ENCODE results near the gene IFNG-AS1. TPM values are rescaled to one million over a fixed set of nuclear protein-coding genes. Genes with fewer than 3 reads are reported as not detected.

The IFNG-AS1 gene
- polyA plus RNA-seq (ENCODE audit: insufficient read length in 10 of 10), result under 1 TPM in 9 of 10 donors, not detected in 1; 0.08 to 0.76 (median 0.59) TPM
- long read RNA-seq, donor 1, result 0 reads
- long read RNA-seq, donor 2, result 0 reads
- long read RNA-seq, donor 3, result 0 reads
- long read RNA-seq, donor 4, result 0 reads
- long read RNA-seq, donor 5, result 0 reads
- long read RNA-seq, donor 6, result 0 reads
- long read RNA-seq, donor 7, result 0 reads
- long read RNA-seq, donor 8, result 0 reads
- long read RNA-seq, donor 9, result 0 reads

DNA sequence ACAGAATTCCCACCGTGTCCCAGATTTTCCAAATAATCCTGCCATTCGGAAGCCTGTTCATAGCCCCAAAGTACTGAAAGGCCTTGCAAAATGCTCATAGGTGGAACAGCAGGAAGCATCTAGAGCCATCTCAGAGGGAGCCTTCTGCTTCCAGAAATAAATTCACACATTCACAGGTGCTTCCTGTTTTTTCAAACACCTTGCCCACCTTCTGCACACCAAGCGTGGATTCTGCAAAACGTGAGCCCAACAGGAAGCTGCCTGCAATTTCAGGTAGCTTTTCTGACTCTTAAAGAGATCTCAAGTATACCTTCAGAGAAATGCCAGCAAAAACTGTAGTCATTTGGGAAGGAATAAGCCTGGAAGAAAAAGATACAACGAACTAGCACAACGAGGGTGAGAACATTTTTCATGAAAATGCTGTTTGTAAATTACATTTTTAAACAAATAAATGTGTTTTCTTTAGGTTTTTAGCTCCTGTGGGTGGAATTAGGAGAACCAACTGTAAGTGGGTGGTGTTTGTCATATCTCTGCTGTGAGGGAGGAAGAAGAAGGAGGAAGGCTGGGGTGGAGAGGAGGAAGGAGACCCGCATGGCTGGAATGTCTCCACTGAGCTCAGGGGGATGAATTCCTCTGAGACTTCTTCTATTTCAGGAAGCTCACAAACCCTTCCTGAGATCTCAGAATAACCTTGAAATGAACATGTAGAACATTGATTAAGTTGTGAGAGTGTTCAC is at the start of gene IFNG-AS1:
Gene IFNG-AS1 (plus strand): TSS at position 264 of the 737 bp plus-strand sequence.
- DNase-seq, result no peak

DNA sequence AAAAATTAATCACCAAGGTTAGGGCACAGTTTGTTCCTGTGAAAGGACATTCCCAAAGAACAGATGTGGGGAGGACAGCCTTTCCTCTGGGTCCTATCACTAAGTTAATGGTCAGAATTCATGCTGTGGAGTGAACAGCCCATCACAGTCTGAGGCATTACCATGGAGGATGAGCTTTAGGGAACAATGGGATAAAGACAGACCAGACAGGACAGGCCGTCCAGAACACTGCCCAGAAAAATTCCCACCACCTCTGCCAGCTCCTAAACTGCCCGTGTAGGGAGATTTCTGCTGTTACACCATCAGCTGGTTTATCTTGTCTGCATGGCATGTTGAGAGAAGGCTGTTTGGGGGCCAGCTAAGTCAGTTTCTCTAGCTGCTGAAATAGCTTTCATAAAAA is 49.6 kb upstream of the IFNG-AS1 start:
- peak in 1 of 3 donors; percentile 30 for DNase-seq

DNA sequence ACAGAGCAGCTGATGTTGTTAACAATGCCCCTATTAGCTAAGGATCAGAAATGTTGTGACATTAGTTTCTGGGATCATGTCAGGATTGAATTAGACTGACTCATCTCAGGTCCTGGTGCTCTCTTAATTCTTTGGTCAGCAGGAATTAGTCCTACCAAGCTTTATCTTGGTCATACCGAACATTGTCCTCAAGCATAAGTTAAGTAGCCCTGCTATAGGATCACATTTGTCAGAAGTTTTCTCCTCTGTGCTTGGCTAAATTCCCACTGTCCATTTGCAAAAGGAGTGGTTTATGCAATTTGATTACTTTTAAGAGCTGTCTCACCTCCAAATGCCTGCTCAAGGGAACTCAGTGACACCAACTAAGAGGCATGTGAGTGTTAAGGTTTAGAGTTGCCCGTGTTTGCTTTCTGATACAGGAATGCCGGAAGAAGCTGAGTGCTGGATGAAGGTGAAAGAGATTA is 48.4 kb upstream of the IFNG-AS1 start:
- peak in 1 of 3 donors; percentile 9 for DNase-seq

DNA sequence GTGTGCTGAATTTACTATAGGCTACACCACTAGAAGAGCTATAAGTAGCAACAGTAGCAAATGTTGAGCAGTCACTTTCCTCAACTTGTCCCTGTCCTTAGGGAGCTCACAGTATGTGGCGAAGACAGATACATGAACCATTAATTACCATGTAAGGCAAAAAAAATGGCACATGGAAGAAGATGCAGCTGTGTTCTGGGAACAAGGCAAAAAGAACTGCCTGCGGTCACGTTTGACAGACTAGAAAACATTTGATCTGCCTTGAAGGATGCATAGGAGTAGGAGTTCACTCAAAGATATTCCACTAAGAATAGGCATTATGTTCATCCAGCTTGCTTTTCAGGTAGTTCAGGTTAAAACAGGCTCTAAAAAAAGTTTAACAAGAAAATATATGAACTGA is 46.5 kb upstream of the IFNG-AS1 start:
- peak in 1 of 3 donors; percentile 41 for DNase-seq

DNA sequence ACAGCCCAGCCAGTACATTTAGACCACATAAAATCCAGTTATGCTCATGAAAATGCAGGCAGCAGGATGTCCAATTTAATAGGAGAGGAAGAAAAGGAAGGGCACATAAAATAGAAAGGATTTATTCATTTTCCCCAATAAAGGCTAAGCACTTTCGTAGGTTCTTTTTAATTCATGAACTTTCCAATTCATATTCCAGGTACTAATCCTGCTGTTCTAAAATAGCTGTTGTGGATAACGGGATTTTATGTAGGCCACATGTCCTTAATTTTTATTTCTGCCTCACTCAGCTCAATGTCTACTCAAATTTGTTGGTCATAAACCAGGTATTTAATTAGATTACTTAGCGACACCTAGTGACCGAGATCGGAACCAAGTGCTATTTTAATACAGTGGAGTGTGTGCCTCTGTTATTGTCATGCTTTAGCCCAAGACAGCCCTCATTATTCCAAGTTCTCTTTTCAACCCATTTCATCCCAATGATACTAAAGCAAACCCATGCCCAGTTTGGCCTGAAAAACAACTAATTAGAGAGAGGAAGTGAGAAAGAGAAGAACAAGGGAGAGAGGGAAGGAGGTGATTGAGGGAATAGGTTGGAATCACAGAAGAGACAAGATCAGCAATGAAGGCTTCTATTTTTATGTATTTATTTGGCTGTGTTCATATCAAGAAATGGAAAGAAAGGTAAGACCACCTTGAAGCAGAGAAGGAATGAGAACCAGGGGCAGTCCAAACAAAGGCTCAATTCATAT is 45.9 kb upstream of the IFNG-AS1 start:
- DNase-seq, result peak; percentile 82 to 90 (median 85)

DNA sequence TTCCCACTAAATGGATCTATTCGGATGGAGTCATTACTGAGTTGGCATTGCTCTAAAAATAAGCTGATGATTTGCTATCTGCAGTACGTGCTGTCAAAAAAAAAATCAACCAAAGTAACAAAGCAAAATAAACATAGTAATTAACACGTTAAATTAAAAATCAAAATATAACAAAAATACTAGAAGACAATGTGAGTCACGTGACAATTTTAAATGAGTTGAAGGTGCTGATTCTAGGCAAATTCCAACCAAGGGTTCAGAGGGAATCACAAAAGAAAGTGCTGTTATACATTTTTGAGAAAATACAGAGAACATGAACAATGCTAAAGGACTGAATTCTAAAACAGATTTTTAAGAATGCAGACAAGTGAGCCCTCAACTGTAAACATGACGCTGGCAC is 45.2 kb upstream of the IFNG-AS1 start:
- DNase-seq, result no peak

DNA sequence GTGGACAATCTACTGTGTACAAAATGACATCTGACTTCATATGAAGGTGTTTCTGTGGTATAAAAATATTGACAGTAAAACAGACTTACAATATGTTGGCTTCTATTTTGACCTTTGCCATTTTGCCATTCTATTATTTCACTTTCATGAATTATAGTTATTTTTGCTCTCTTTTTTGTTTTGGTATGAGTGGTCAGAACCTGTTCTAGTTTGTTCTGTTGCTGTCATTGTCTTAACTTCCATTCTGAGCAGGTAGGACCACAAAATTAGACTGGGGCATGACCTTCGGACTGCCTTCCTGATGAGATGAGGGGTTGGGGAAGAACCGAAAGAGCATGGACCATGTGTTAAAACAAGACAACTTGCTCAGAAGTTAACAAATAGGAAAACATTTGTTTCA is 36.5 kb upstream of the IFNG-AS1 start:
- DNase-seq, result no peak

DNA sequence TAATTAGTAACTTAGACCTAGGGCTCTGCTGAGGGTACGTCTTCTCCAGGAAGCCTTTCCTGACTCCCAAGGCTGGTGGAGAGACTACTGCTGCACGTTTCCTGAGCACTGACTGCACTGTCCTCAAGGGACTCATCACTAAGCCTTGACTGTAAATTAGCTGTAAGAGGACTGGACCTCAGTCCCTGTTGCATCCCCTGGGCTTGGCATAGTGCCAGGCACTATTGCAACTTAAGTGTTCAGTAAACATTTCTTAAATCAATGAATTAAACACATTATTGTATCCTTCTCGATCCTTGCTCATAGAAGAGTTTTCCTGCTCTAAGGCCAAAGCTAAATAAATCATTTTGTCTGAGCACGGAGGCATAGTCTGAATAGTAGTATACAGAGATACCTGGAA is 31.9 kb upstream of the IFNG-AS1 start:
- DNase-seq, result peak in 1 of 3 donors; percentile 17

DNA sequence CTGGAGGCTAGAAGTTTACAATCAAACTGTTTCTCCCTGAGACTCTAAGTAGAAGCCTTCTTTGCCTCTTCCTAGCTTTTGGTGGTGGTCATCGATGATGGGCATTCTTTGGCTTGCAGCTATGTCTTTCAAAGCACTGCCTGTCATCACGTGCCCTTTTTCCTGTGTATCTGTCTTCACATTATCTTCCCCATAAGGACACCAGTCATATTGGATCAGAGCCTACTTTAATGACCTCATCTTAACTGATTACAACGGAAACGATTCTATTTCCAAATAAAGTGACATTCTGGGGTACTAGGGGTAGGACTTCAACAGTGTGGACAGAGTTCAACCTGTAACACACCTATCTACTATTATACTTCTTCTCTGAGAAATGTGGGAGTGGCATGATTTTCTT is 31.1 kb upstream of the IFNG-AS1 start:
- no peak for DNase-seq

DNA sequence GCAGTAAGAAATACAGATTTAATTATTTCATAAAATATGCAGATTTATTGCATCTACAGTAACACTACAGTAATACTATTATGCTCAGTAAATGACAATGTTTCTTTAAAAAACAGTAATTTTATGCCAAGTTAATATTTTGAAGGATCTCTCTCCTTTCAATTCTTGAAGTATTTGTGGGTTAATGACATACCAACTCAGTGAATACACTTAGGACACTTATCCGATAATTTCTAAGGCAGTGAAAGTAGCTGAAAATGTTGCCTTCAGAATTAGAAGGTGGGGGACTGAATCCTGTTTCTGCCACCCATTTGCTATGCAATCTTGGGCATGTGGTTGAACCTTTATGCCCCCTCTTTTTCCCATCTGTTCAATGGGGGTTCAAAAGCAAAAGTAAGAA is 24.8 kb upstream of the IFNG-AS1 start:
- no peak for DNase-seq

DNA sequence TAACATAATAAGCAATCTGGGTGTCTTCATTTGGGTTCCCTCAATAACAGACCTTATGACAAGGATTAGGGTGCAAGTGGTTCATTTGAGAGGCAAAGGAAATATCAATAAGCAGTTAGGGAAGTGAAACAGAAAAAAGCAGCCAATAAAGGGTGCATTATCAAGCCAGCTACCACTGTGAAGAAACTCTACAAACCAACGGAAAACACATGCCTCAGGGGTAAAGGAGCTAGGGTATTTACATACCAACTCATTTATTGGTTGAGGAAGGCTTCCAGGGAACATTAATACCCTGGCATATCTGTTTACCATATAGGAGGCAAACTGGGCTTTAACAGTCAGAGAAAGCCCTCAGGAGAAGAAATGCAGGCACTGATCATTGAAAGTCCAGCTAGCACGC is 22.7 kb upstream of the IFNG-AS1 start:
- no peak for DNase-seq

DNA sequence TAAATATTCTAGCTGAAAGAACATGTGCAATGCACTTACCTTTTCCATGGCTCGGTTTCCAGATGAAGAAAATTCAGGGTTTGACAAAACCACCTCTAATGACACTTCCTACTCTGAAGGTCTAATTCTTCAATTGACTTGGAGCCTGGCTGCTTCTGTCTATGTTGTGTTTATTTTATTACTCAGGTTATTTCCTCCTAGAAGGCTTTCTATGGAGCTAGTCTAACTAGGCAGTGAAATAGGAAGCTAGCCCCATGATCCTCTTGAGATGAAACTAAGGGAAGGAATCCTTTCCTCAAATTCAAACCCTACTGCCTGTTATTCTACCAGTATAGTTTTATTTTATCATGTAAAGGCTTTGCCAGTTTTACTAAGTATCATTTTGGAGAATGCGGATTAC is 20.9 kb upstream of the IFNG-AS1 start:
- DNase-seq, result no peak

DNA sequence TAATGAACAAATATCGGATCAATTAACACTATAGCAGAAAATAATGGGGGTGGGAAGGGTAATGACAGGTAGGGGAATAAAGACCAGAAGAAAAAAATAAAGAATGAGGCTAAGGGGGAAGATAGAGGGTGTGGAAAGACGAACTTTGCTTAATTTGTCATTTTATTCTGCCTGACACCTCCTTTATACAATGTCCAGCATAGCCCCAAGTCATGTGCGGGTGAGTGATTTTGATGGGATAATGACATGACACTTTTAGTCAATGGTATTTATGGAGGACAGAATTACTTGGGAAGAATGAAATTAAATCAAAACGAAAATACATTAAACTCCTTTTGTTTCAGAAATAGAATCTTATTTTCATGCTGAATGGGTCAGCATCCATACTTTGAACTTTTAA is 20.5 kb upstream of the IFNG-AS1 start:
- DNase-seq, result no peak

DNA sequence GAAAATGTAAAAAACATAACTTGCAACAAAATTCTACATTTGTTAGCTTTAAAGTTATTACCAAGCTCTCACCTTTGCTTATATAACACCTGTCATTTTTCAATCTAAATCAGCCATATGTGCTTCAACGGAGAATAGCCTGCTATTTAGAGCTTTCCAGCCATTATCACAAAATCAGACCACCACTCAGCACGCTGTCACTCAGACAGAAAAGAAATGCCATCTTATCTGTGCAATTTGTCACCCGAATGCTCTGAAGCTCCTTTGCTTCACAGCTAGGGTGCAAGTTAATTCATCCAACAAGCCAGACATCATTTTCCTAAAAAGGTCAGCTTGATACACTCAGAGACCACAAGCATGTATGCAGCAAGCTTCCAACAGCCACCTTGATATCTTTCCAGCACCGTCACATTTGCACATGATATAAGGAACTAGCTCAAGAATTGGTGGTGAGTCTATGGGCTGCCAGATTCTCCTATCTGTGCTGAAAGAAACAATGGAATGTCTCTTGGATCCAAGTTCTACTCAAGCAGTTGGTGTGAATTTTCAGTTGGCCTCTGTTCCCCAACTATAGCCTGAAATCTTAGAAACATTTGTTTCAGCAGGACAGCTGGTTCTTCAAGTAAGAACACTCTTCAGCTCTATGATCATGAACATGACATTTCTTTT is 20.0 kb upstream of the IFNG-AS1 start:
- DNase-seq, result peak in 2 of 3 donors; percentile 4 to 8

DNA sequence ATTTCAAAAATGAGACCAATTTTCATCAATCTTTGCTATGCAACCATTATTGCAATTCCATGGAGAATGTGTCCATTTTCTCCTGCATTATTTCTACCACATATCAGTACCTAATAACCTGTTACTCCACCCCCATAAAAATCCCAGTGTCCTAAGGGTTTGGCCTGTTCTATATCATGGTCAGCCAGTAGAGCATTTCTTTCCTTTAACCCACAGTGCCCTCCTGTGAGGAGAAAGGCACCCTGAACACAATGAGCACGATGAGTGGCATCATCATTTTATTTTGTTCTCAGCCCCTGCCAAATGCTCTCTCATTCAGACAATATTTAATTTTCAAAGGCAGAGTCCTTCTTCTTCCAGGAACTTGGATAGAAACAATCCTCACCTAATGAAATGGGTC is 11.6 kb upstream of the IFNG-AS1 start:
- no peak for DNase-seq

DNA sequence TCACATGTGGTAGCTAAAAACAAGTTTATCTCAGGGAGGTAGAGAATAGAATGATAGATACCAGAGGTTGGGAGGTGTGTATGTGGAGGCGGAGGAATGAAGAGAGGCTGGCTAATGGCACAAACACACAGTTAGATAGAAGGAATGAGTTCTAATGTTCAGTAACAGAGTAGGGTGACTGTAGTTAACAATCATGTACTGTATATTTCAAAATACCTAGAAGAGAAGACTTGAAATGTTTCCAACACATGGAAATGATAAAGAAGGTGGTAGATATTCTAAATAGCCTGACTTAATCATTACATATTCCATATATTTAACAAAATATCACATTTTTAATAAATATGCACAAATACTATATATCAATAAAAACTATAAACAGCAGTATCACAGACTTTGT is 8.9 kb upstream of the IFNG-AS1 start:
- no peak for DNase-seq

DNA sequence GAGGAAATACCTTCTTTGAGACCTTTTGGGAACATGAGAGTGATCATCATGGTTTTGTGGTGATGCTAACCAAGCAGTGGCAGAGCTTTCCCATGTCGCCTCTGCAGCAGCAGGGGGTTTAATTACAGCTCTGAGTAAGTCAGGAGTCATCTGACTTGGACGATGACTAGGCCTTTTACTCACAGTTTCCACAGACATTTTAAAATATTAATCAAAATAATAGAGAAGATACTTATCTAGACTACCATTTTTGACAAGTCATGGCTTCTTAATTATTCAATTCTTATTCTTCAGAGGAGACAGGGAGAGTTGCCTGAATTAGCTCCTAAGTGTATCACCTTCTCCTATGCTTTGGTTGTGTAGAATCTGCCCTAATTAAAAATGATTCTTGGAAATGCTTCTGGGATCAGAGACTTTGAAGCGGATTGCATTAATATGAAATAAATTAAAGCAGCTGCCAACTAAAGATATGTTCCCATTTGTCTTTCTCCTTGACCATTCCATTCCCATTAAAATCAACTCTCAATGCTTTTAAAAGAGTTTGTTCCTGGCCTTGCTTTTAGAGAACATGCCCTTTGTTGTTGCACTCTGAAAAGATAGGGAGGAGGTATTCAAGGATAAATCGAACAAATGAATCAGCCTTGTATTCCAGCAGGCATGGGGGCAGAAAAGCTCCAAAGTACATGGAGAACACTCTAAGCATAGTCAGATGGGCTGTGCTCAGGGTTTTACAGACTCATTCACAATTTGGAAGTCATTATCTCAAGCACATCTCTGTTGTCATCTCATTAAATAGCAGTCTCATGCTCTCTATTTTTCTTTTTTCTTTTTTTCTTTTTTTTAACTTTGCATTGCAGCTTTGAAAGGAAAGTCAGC is 7.7 kb upstream of the IFNG-AS1 start:
- DNase-seq, result peak in 1 of 3 donors; percentile 86

DNA sequence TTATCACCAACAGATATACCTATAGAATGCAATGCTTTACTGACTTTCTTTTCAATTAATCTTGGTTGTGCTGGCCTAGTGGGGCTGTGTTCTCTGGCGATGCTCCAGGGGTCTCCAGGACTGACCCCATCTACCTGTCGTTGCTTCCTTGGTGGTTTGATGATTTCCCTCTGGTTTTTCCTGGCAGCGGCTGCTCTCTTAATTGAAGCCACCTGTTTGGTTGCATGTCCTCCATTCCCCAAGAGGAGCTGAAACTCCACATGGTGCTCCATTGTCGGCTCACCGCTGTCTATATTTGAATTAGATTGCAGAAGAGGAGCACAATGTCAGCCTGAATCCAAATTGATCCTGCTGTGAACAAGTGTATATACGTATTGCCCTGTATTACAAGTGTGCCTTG is 7.1 kb upstream of the IFNG-AS1 start:
- DNase-seq, result no peak

DNA sequence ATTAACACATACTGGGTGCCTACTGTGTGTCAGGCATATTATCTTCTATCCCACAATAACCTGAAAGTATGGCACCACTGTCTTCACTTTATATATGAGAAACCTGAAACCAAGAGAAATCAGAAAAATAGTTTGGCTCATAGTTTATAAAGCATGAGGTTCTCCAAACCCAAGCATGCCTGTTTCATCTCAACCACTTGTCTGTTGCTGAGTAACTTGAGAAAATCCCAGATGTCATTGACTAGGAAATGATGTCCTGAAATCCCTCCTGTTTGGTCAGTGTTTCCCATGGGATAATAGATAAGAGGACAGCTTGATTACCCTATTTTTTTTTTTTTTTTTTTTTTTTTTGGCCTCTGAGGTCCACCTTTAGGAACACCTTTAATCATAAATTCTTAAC is 2.6 kb upstream of the IFNG-AS1 start:
- no peak for DNase-seq

DNA sequence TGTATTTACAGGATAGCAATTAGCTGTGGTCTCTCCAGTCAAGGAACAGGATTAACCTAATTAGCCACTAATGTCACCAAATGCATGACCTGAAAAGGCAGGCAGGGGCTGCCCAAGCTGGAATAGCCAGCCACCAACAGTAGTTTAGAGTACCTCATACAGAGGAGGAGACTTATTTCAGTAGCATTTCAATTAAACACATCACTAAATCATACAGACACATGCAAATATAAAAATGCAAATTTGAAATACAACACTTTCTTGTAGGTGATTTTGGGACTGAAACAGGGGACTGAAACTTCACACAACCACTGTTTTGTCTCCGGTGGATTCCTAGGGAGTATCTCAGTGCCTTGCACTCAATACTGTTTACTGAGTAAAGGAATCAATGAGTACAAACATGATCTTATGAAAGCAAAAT is 636 bp upstream of the IFNG-AS1 start:
- no peak for DNase-seq

DNA sequence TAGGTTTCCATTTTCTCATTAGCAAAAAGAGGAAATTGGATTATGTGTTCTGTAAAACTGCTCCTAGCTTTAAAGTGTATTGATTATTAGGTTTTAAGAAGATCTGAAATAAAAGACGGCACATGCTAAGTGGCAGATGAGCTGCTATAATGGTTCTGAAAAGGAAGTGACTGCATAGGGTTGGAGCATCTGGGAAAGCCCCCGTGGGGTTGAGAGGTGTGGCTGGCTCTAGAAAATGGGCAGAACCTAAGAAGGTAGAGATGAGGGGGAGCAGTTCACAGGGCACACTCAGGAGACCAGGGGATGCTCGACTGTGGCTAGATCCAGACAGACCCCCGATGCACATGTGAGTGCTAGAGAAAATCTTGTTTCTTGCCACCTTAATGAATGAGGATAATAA is 1.9 kb downstream of the IFNG-AS1 start:
- DNase-seq, result no peak

Measured in muscle of back (tissue), 13 donors.